Activated T-helper 17 cell treated with anti-CD3 and anti-CD28 coated beads, Interleukin-2, amount 50 U/mL, for 72 hours (primary cell): ENCODE data around the gene DEPDC7. TPM values are rescaled to one million over a fixed set of nuclear protein-coding genes. Genes with fewer than 3 reads are reported as not detected.
"Not testable (repeated sequence)": the region's sequence is repeated elsewhere in the genome, so short reads cannot be mapped to it uniquely, and the experiment has no call there.

ENCODE experiments used
- ATAC-seq: fragments of 150-1000 bp; cut with Tn5 transposase; replicated peaks from 2 replicates; pipeline ENCODE4 v1.10.0; 2021; ENCODE audit warnings: mild to moderate bottlenecking, moderate library complexity
- H3K27ac Mint-ChIP-seq: one replicate; pipeline ENCODE4 v1.8.0; 2022; ENCODE audit warnings: mixed read lengths
- H3K27me3 Mint-ChIP-seq: one replicate; pipeline ENCODE4 v1.8.0; 2022; ENCODE audit warnings: mixed read lengths
- H3K36me3 Mint-ChIP-seq: one replicate; pipeline ENCODE4 v1.8.0; 2022; ENCODE audit warnings: low read depth, mild to moderate bottlenecking, mixed read lengths
- H3K4me1 Mint-ChIP-seq: one replicate; pipeline ENCODE4 v1.8.0; 2022; ENCODE audit warnings: mixed read lengths
- H3K4me3 Mint-ChIP-seq: one replicate; pipeline ENCODE4 v1.8.0; 2022; ENCODE audit warnings: mild to moderate bottlenecking, mixed read lengths
- H3K9me3 Mint-ChIP-seq: one replicate; pipeline ENCODE4 v1.8.0; 2022; ENCODE audit warnings: mixed read lengths
- total RNA-seq, 2 donors: library from RNA; stranded (reverse); gene quantifications; one replicate each; pipeline ENCODE4 v1.2.3, GENCODE V29; 2022

The DEPDC7 gene
- total RNA-seq: 1 to 10 TPM in 1 of 2 donors, under 1 TPM in 1; 0.41 to 2.0 TPM

DNA sequence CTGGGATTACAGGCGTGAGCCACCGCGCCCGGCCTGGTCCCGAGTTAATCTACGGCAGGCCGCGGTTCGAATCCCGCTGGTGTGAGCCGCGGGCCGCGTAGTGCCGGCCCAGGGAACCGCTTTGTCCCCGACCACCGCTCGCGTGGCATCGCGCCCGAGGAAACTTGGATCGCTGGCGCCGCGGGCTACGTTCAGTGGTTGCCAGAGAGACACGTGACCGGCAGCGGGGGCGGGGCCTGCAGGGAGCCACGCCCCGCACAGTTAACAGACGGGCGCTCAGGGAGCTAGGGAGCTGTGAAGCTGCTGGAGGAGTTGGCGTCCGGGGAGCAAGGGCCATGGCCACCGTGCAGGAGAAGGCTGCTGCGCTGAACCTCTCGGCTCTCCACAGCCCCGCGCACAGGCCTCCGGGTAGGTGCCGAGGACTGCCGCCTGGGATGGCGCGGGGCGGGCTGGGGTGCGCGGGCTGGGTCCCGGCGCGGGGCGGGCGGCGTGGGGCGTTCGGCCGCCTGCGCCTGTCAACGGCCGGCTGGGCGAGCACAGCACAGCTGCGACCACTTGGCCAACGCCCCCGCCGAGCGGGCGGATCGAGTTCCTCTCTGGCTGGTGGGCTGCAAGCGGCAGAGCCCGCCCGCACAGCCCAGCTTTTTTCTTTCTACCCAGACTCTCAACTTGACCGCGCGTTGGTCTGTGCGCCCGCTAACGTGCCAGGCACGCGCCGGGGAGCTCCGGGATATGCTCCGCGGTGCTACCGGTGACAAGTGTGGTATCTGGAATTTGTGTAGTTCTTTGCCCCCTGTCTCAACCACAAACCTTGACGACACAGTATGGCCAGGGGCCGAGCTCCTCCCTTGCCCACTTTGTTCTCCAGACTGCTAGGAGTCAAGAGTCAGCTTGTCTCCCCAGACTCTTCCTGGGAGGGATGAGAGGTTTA is at the start of gene DEPDC7:
DEPDC7 (plus strand) TSS at position 258 of the 931 bp plus-strand sequence; CDS start at position 336, 78 bp downstream.
- Mint-ChIP-seq H3K4me3 (peak within 1 kb of the TSS; percentile 75), H3K4me1 (peaks cover 4% of the 10 kb centered on the region), H3K36me3 (no peaks in the 10 kb centered on the region), H3K9me3 (no peaks in the 10 kb centered on the region), H3K27me3 (peaks cover 34% of the 10 kb centered on the region), H3K27ac (no peak within 1 kb of the TSS)
- peak; percentile 81 for ATAC-seq

DNA sequence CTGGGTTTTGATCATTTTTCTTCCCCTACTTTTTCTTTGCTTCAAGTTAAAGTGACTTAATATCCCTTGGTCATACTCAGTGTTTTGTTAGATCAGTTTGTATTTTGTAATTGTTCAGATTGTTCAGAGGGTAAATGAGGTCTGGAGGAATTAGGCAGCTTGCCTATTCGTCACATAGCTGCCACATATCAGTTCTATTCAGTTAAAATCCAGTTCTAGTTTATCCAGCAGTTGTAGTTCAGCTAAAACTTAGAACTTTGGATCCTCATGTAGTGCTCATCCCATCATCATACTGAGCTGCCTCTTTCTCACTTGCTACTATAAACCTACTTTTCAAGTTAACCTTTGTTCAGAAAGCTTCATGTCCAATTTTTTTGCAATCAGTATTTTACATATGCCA is 47.1 kb upstream of the DEPDC7 start:
- ATAC-seq: no peak
- Mint-ChIP-seq H3K9me3 (no peaks in the 10 kb centered on the region), H3K4me3 (no peak overlapping the region), H3K27ac (no peak overlapping the region), H3K27me3 (no peaks in the 10 kb centered on the region), H3K36me3 (peaks cover 30% of the 10 kb centered on the region), H3K4me1 (no peaks in the 10 kb centered on the region)

GRCh38 chr11:32972233-32972632 is 43.4 kb upstream of the DEPDC7 start:
- H3K36me3 Mint-ChIP-seq: peaks cover 61% of the 10 kb centered on the region
- H3K27me3 Mint-ChIP-seq, H3K27ac Mint-ChIP-seq, H3K4me3 Mint-ChIP-seq, H3K9me3 Mint-ChIP-seq, ATAC-seq, H3K4me1 Mint-ChIP-seq: not testable (repeated sequence)

GRCh38 chr11:32972781-32973180 is 42.9 kb upstream of the DEPDC7 start:
- H3K27me3 Mint-ChIP-seq: no peaks in the 10 kb centered on the region
- peaks cover 61% of the 10 kb centered on the region for H3K36me3 Mint-ChIP-seq
- H3K9me3 Mint-ChIP-seq: no peaks in the 10 kb centered on the region
- no peak overlapping the region for H3K4me3 Mint-ChIP-seq
- ATAC-seq: no peak
- no peak overlapping the region for H3K27ac Mint-ChIP-seq
- no peaks in the 10 kb centered on the region for H3K4me1 Mint-ChIP-seq

- no peaks in the 10 kb centered on the region for H3K27me3 Mint-ChIP-seq
- no peak overlapping the region for H3K4me3 Mint-ChIP-seq
- H3K27ac Mint-ChIP-seq: no peak overlapping the region
- no peaks in the 10 kb centered on the region for H3K36me3 Mint-ChIP-seq
- ATAC-seq: no peak
- no peaks in the 10 kb centered on the region for H3K4me1 Mint-ChIP-seq
- H3K9me3 Mint-ChIP-seq: no peaks in the 10 kb centered on the region
Observed at GRCh38 chr11:32982626-32983025, 33.1 kb upstream of the DEPDC7 start.

DNA sequence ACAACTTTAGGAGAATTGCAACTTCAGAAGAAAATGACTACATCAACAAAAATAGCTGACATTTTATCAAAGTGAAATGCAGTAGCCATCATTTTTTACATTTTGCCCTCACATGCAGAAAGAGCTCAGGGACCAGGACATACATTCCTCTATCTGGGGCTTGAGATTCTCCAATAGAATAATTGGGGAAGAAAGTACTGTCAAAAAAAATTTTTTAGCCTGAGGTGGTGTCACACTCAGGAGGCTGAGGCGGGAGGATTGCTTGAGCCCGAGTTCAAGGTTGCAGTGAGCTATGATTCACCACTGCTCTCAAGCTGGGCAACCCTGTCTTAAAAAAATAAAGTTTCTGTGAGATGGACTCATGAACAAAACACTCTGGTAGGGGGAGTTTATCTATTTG is 32.2 kb upstream of the DEPDC7 start:
- Mint-ChIP-seq H3K4me3 (no peak overlapping the region), H3K27me3 (no peaks in the 10 kb centered on the region), H3K27ac (no peak overlapping the region), H3K4me1 (no peaks in the 10 kb centered on the region), H3K36me3 (no peaks in the 10 kb centered on the region), H3K9me3 (no peaks in the 10 kb centered on the region)
- ATAC-seq: no peak

DNA sequence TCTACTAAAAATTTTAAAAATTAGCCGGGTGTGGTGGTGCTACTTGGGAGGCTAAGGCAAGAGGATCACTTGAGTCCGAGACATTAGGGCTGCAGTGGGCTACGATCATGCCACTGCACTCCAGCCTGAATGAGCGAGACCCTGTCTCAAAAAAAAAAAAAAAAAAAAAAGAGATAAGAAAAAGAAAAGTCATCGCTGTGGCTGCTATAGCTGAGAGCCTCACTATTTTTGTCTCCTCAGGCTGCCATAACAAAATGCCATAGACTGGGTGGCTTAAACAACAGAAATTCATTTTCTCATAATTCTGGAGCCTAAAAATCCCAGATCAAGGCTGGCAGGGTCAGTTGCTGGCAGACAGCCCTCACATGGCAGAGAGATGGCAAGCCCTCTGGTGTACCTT is 30.1 kb upstream of the DEPDC7 start:
- ATAC-seq: no peak
- H3K27ac Mint-ChIP-seq: no peak overlapping the region
- H3K27me3 Mint-ChIP-seq: no peaks in the 10 kb centered on the region
- no peaks in the 10 kb centered on the region for H3K9me3 Mint-ChIP-seq
- no peaks in the 10 kb centered on the region for H3K36me3 Mint-ChIP-seq
- H3K4me1 Mint-ChIP-seq: no peaks in the 10 kb centered on the region
- H3K4me3 Mint-ChIP-seq: no peak overlapping the region

- no peak for ATAC-seq
- peaks cover 5% of the 10 kb centered on the region for H3K9me3 Mint-ChIP-seq
- H3K4me3 Mint-ChIP-seq: no peak overlapping the region
- no peaks in the 10 kb centered on the region for H3K27me3 Mint-ChIP-seq
- H3K36me3 Mint-ChIP-seq: no peaks in the 10 kb centered on the region
- no peaks in the 10 kb centered on the region for H3K4me1 Mint-ChIP-seq
- no peak overlapping the region for H3K27ac Mint-ChIP-seq
Observed at GRCh38 chr11:32987851-32988250, 27.8 kb upstream of the DEPDC7 start.

DNA sequence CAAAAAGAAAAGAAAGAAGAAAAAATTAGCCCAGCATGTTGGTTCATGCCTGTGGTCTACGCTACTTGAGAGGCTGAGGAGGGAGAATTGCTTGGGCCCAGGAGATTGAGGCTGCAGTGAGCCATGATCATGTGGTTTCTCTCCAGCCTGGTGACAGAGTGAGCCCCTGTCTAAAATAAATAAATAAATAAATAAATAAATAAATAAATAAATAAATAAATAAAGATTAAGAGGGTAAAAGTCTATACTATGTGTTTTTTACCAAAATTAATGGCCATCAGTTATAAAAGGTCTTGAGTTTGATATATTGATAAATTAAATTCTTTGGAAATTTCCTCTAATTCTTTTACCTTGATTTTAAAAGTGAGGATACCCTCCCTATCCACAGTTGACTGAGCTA is 25.2 kb upstream of the DEPDC7 start:
- peaks cover 5% of the 10 kb centered on the region for H3K9me3 Mint-ChIP-seq
- no peaks in the 10 kb centered on the region for H3K36me3 Mint-ChIP-seq
- no peaks in the 10 kb centered on the region for H3K4me1 Mint-ChIP-seq
- no peaks in the 10 kb centered on the region for H3K27me3 Mint-ChIP-seq
- H3K27ac Mint-ChIP-seq: no peak overlapping the region
- no peak for ATAC-seq
- H3K4me3 Mint-ChIP-seq: no peak overlapping the region

GRCh38 chr11:32991427-32991826 is 24.3 kb upstream of the DEPDC7 start:
- no peak overlapping the region for H3K27ac Mint-ChIP-seq
- ATAC-seq: no peak
- H3K36me3 Mint-ChIP-seq: no peaks in the 10 kb centered on the region
- peaks cover 5% of the 10 kb centered on the region for H3K9me3 Mint-ChIP-seq
- H3K4me3 Mint-ChIP-seq: no peak overlapping the region
- no peaks in the 10 kb centered on the region for H3K27me3 Mint-ChIP-seq
- no peaks in the 10 kb centered on the region for H3K4me1 Mint-ChIP-seq

GRCh38 chr11:32991898-32992297 is 23.8 kb upstream of the DEPDC7 start:
- no peak overlapping the region for H3K4me3 Mint-ChIP-seq
- no peaks in the 10 kb centered on the region for H3K36me3 Mint-ChIP-seq
- H3K27ac Mint-ChIP-seq: no peak overlapping the region
- no peak for ATAC-seq
- H3K4me1 Mint-ChIP-seq: no peaks in the 10 kb centered on the region
- peaks cover 5% of the 10 kb centered on the region for H3K9me3 Mint-ChIP-seq
- no peaks in the 10 kb centered on the region for H3K27me3 Mint-ChIP-seq

- Mint-ChIP-seq H3K4me3 (no peak overlapping the region), H3K27ac (no peak overlapping the region), H3K36me3 (no peaks in the 10 kb centered on the region), H3K9me3 (no peaks in the 10 kb centered on the region), H3K27me3 (no peaks in the 10 kb centered on the region), H3K4me1 (peaks cover 10% of the 10 kb centered on the region)
- no peak for ATAC-seq
Observed at GRCh38 chr11:33000181-33000580, 15.5 kb upstream of the DEPDC7 start.

GRCh38 chr11:33001281-33001680 is 14.4 kb upstream of the DEPDC7 start:
- H3K4me3 Mint-ChIP-seq: no peak overlapping the region
- H3K4me1 Mint-ChIP-seq: peaks cover 21% of the 10 kb centered on the region
- no peaks in the 10 kb centered on the region for H3K36me3 Mint-ChIP-seq
- H3K27me3 Mint-ChIP-seq: no peaks in the 10 kb centered on the region
- ATAC-seq: no peak
- no peak overlapping the region for H3K27ac Mint-ChIP-seq
- H3K9me3 Mint-ChIP-seq: no peaks in the 10 kb centered on the region

- H3K9me3 Mint-ChIP-seq: no peaks in the 10 kb centered on the region
- no peaks in the 10 kb centered on the region for H3K36me3 Mint-ChIP-seq
- ATAC-seq: no peak
- H3K4me3 Mint-ChIP-seq: no peak overlapping the region
- no peaks in the 10 kb centered on the region for H3K27me3 Mint-ChIP-seq
- H3K4me1 Mint-ChIP-seq: peaks cover 26% of the 10 kb centered on the region
- H3K27ac Mint-ChIP-seq: no peak overlapping the region
Observed at GRCh38 chr11:33001751-33002542, 13.7 kb upstream of the DEPDC7 start.

- peaks cover 26% of the 10 kb centered on the region for H3K4me1 Mint-ChIP-seq
- no peaks in the 10 kb centered on the region for H3K36me3 Mint-ChIP-seq
- no peak overlapping the region for H3K4me3 Mint-ChIP-seq
- no peaks in the 10 kb centered on the region for H3K27me3 Mint-ChIP-seq
- no peaks in the 10 kb centered on the region for H3K9me3 Mint-ChIP-seq
- peak; percentile 67 for ATAC-seq
- no peak overlapping the region for H3K27ac Mint-ChIP-seq
Observed at GRCh38 chr11:33005175-33005574, 10.5 kb upstream of the DEPDC7 start.
